Colonic mucosa (tissue), 4 donors: ENCODE results near the gene PDS5A. TPM values are rescaled to one million over a fixed set of nuclear protein-coding genes. Genes with fewer than 3 reads are reported as not detected.

Source experiments
- DNase-seq: peaks from one replicate; pipeline ENCODE4 v3.0.0-alpha.2; 2020
- H3K27ac ChIP-seq: fragments of 200-600 bp; one replicate; pipeline ENCODE4 v1.8.0; 2021
- H3K27me3 ChIP-seq: fragments of 200-600 bp; one replicate; pipeline ENCODE4 v1.8.0; 2021
- H3K36me3 ChIP-seq: fragments of 200-600 bp; one replicate; pipeline ENCODE4 v1.8.0; 2021
- H3K4me1 ChIP-seq: fragments of 200-600 bp; one replicate; pipeline ENCODE4 v1.8.0; 2021; ENCODE audit warnings: mild to moderate bottlenecking
- H3K4me3 ChIP-seq: fragments of 200-600 bp; one replicate; pipeline ENCODE4 v1.8.0; 2021
- H3K9ac ChIP-seq, 2 donors: one replicate each; pipeline ENCODE4 v1.7.0; 2013; ENCODE audit warnings: control low read depth in 2 of 2, low read depth in 2 of 2, low read length in 2 of 2
- H3K9me3 ChIP-seq: fragments of 200-600 bp; one replicate; pipeline ENCODE4 v1.8.0; 2021
- intact Hi-C: fragments of 100-400 bp; cut with DNase I; formaldehyde crosslinking; loops from one replicate; pipeline ENCODE4 v1.14.1; 2022
- total RNA-seq, 2 donors: library from RNA; stranded (reverse); fragmentation: NEBNext Ultra II Directional in 1 of 2; extraction: Animal tissue kit (Norgen Biotek cat#: 25700) in 1 of 2; gene quantifications; one replicate each; pipeline ENCODE4 v1.2.1, GENCODE V29; 2021
- TF ChIP-seq, protein P1 (sequence below): fragments of 200-600 bp; IDR thresholded peaks from one replicate; pipeline ENCODE4 v1.8.0; 2022; ENCODE audit warnings: antibody characterized with exemption, mild to moderate bottlenecking
- donor health status: healthy.
- donor health status: DM: no; HTN: no; CAD: no.
- donor health status: DM: no; HTN: no; CAD: no.

The PDS5A gene
- total RNA-seq, 2 donors from 2014 or later = 63.8 to 68.0 TPM

DNA sequence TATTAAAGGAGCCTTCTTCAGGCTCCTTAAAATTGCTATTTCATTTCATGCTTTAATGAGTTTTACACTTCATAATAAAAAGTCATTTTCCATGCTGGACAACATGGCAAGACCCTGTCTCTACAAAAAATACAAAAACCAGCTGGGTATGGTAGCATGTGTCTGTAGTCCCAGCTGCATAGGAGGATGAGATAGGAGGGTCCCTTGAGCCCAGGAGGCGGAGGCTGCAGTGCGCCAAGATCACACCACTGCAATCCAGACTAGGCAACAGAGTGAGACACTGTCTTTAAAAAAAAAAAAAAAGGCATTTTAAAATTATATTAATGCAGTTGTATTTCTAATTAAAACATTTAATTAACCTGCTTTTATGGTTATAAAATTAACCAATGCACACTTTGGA lies 49.2 kb downstream of the PDS5A start:
- intact Hi-C loops = no loop called here
- TF ChIP-seq, protein P1, sequence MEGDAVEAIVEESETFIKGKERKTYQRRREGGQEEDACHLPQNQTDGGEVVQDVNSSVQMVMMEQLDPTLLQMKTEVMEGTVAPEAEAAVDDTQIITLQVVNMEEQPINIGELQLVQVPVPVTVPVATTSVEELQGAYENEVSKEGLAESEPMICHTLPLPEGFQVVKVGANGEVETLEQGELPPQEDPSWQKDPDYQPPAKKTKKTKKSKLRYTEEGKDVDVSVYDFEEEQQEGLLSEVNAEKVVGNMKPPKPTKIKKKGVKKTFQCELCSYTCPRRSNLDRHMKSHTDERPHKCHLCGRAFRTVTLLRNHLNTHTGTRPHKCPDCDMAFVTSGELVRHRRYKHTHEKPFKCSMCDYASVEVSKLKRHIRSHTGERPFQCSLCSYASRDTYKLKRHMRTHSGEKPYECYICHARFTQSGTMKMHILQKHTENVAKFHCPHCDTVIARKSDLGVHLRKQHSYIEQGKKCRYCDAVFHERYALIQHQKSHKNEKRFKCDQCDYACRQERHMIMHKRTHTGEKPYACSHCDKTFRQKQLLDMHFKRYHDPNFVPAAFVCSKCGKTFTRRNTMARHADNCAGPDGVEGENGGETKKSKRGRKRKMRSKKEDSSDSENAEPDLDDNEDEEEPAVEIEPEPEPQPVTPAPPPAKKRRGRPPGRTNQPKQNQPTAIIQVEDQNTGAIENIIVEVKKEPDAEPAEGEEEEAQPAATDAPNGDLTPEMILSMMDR = no peak
- DNase-seq = no peak
- peaks cover 10% of the 10 kb centered on the region for H3K4me1 ChIP-seq
- no peaks in the 10 kb centered on the region for H3K27me3 ChIP-seq
- no peaks in the 10 kb centered on the region for H3K36me3 ChIP-seq
- H3K27ac ChIP-seq = no peak overlapping the region
- no peak overlapping the region for H3K4me3 ChIP-seq
- no peaks in the 10 kb centered on the region for H3K9me3 ChIP-seq
- no peak overlapping the region for H3K9ac ChIP-seq

DNA sequence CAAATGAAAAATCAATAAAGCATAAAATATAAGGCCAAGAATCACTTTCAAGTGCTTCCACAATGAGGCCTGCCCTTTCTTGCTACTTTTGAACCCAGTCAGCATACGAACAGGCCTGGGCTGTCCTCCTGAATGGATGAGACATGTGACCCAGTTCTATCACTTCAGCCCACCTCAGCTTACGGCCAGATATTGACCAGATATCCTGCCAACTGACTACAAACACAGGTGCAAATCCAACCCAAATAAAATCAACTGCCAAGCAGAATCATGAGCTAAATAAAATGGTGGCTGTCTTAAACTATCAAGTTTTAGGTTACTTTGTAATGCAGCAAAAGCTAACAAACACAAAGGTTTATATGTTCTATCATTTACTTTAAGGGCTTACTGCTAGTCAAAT lies 53.7 kb downstream of the PDS5A start:
- no peak overlapping the region for H3K4me3 ChIP-seq
- H3K27ac ChIP-seq = no peak overlapping the region
- H3K4me1 ChIP-seq = peaks cover 9% of the 10 kb centered on the region
- H3K27me3 ChIP-seq = no peaks in the 10 kb centered on the region
- no peak for DNase-seq
- intact Hi-C loops = no loop called here
- H3K9ac ChIP-seq = no peak overlapping the region
- H3K9me3 ChIP-seq = no peaks in the 10 kb centered on the region
- TF ChIP-seq, protein P1 = no peak
- no peaks in the 10 kb centered on the region for H3K36me3 ChIP-seq

DNA sequence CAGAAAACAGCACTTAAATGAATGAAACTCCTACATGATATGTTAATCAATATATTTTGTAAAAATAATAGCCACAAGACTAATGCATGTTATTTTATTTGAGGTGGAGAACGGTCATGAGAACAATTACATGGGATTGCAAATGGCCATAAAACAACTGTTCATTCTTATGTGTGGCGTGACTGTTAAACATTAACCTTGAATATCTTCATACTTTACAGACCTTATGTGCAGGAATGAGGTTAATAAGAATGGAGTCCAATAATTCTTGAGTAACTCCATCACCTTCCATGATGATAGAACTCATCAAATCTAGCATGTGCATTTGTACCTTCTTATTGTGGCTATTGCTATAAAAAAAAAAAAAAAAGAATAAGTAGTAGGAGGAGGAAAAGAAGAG lies 55.3 kb downstream of the PDS5A start:
- DNase-seq = no peak
- Histone ChIP-seq H3K4me1 (peaks cover 9% of the 10 kb centered on the region), H3K27ac (no peak overlapping the region), H3K9ac (no peak overlapping the region), H3K4me3 (no peak overlapping the region), H3K27me3 (no peaks in the 10 kb centered on the region), H3K36me3 (no peaks in the 10 kb centered on the region), H3K9me3 (no peaks in the 10 kb centered on the region)
- TF ChIP-seq, protein P1 = no peak
- intact Hi-C loops = no loop called here

- no peaks in the 10 kb centered on the region for H3K4me1 ChIP-seq
- no peaks in the 10 kb centered on the region for H3K27me3 ChIP-seq
- no peaks in the 10 kb centered on the region for H3K36me3 ChIP-seq
These were observed 64.2 kb downstream of the PDS5A start for GRCh38 chr4:39913471-39913870.

GRCh38 chr4:39910064-39910463 lies 67.6 kb downstream of the PDS5A start:
- Histone ChIP-seq H3K36me3 (no peaks in the 10 kb centered on the region), H3K4me1 (no peaks in the 10 kb centered on the region), H3K4me3 (no peak overlapping the region), H3K9ac (no peak overlapping the region), H3K27me3 (no peaks in the 10 kb centered on the region), H3K27ac (no peak overlapping the region), H3K9me3 (no peaks in the 10 kb centered on the region)
- intact Hi-C loops = no loop called here
- no peak for DNase-seq
- TF ChIP-seq, protein P1 = no peak

More at GRCh38 chr4:39913471-39913870, 64.2 kb downstream of the PDS5A start:
- no peaks in the 10 kb centered on the region for H3K9me3 ChIP-seq
- no peak overlapping the region for H3K4me3 ChIP-seq
- no peak overlapping the region for H3K27ac ChIP-seq
- TF ChIP-seq, protein P1 = no peak
- H3K9ac ChIP-seq = no peak overlapping the region
- intact Hi-C loops = no loop called here
- no peak for DNase-seq

DNA sequence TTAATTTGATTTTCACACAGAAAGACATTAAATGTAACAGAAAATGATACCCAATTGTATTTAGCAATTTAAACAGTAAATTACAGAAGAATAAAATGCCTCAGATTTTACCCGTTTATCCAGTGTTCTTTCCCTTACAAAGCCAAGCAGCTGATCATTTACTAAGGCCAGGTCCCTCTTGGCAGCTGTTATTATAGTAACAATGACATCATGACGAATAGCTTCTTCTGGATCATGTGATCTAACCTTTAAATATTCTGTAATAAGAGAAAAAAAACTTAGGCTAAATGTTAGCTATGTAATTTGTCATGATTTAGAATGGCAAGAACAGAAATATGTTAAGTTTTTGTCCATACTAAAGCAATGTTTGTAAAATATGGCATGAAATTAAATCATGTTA lies 69.4 kb downstream of the PDS5A start:
- Histone ChIP-seq H3K9me3 (no peaks in the 10 kb centered on the region), H3K27me3 (no peaks in the 10 kb centered on the region), H3K4me1 (no peaks in the 10 kb centered on the region), H3K27ac (no peak overlapping the region), H3K4me3 (no peak overlapping the region), H3K9ac (no peak overlapping the region), H3K36me3 (no peaks in the 10 kb centered on the region)
- no peak for DNase-seq
- TF ChIP-seq, protein P1 = no peak
- intact Hi-C loops = no loop called here
